Measurements from ENCODE around the gene IFTAP.

Gene IFTAP

GRCh38 chr11:36615826-36616225 is 21.5 kb downstream of the IFTAP start:
- TF ChIP-seq CTCF (IDR thresholded peaks at IDR 0.05; ENCODE audit: poor library complexity, severe bottlenecking): no peak
- Histone ChIP-seq H3K36me3 (ENCODE audit: low read depth) (no peaks in the 10 kb centered on the region), H3K27me3 (ENCODE audit: insufficient read depth, poor library complexity, severe bottlenecking) (no peaks in the 10 kb centered on the region), H3K9me3 (ENCODE audit: severe bottlenecking) (no peaks in the 10 kb centered on the region), H3K27ac (ENCODE audit: poor library complexity, severe bottlenecking) (no peak overlapping the region), H3K4me3 (ENCODE audit: severe bottlenecking) (no peak overlapping the region), H3K4me1 (ENCODE audit: insufficient read depth, poor library complexity, severe bottlenecking) (no peaks in the 10 kb centered on the region)
- DNase-seq (ENCODE audit: low spot score): no peak
- ATAC-seq (ENCODE audit: low read depth): no peak

GRCh38 chr11:36617543-36618362 is 23.5 kb downstream of the IFTAP start:
- Histone ChIP-seq H3K27me3 (ENCODE audit: insufficient read depth, poor library complexity, severe bottlenecking) (no peaks in the 10 kb centered on the region), H3K4me1 (ENCODE audit: insufficient read depth, poor library complexity, severe bottlenecking) (no peaks in the 10 kb centered on the region), H3K9me3 (ENCODE audit: severe bottlenecking) (no peaks in the 10 kb centered on the region), H3K36me3 (ENCODE audit: low read depth) (no peaks in the 10 kb centered on the region), H3K27ac (ENCODE audit: poor library complexity, severe bottlenecking) (no peak overlapping the region), H3K4me3 (ENCODE audit: severe bottlenecking) (no peak overlapping the region)
- DNase-seq (ENCODE audit: low spot score) (no peak), ATAC-seq (ENCODE audit: low read depth) (no peak)
- no peak for TF ChIP-seq CTCF (IDR thresholded peaks at IDR 0.05; ENCODE audit: poor library complexity, severe bottlenecking)

- no peak for DNase-seq (ENCODE audit: low spot score)
- H3K9me3 ChIP-seq (ENCODE audit: severe bottlenecking): no peaks in the 10 kb centered on the region
- H3K27me3 ChIP-seq (ENCODE audit: insufficient read depth, poor library complexity, severe bottlenecking): no peaks in the 10 kb centered on the region
- TF ChIP-seq CTCF (IDR thresholded peaks at IDR 0.05; ENCODE audit: poor library complexity, severe bottlenecking): no peak
- H3K36me3 ChIP-seq (ENCODE audit: low read depth): no peaks in the 10 kb centered on the region
- no peaks in the 10 kb centered on the region for H3K4me1 ChIP-seq (ENCODE audit: insufficient read depth, poor library complexity, severe bottlenecking)
- ATAC-seq (ENCODE audit: low read depth): no peak
- no peak overlapping the region for H3K4me3 ChIP-seq (ENCODE audit: severe bottlenecking)
- H3K27ac ChIP-seq (ENCODE audit: poor library complexity, severe bottlenecking): no peak overlapping the region
These were observed 24.2 kb downstream of the IFTAP start for GRCh38 chr11:36618363-36619047.

GRCh38 chr11:36619502-36619901 is 25.2 kb downstream of the IFTAP start:
- no peaks in the 10 kb centered on the region for H3K9me3 ChIP-seq (ENCODE audit: severe bottlenecking)
- H3K27ac ChIP-seq (ENCODE audit: poor library complexity, severe bottlenecking): no peak overlapping the region
- TF ChIP-seq CTCF (IDR thresholded peaks at IDR 0.05; ENCODE audit: poor library complexity, severe bottlenecking): no peak
- DNase-seq (ENCODE audit: low spot score) (no peak), ATAC-seq (ENCODE audit: low read depth) (no peak)
- H3K4me1 ChIP-seq (ENCODE audit: insufficient read depth, poor library complexity, severe bottlenecking): no peaks in the 10 kb centered on the region
- H3K4me3 ChIP-seq (ENCODE audit: severe bottlenecking): no peak overlapping the region
- no peaks in the 10 kb centered on the region for H3K27me3 ChIP-seq (ENCODE audit: insufficient read depth, poor library complexity, severe bottlenecking)
- H3K36me3 ChIP-seq (ENCODE audit: low read depth): no peaks in the 10 kb centered on the region

GRCh38 chr11:36620246-36620645 is 25.9 kb downstream of the IFTAP start:
- no peak for DNase-seq (ENCODE audit: low spot score)
- no peak overlapping the region for H3K4me3 ChIP-seq (ENCODE audit: severe bottlenecking)

More at GRCh38 chr11:36620246-36620645, 25.9 kb downstream of the IFTAP start:
- Histone ChIP-seq H3K27ac (ENCODE audit: poor library complexity, severe bottlenecking) (no peak overlapping the region), H3K27me3 (ENCODE audit: insufficient read depth, poor library complexity, severe bottlenecking) (no peaks in the 10 kb centered on the region), H3K36me3 (ENCODE audit: low read depth) (no peaks in the 10 kb centered on the region), H3K9me3 (ENCODE audit: severe bottlenecking) (no peaks in the 10 kb centered on the region), H3K4me1 (ENCODE audit: insufficient read depth, poor library complexity, severe bottlenecking) (no peaks in the 10 kb centered on the region)
- no peak for TF ChIP-seq CTCF (IDR thresholded peaks at IDR 0.05; ENCODE audit: poor library complexity, severe bottlenecking)
- no peak for ATAC-seq (ENCODE audit: low read depth)
